OCI-M2 (cell line): ENCODE measurements around the gene METTL1.

Experiments
- DNase-seq: peaks from one replicate; lab custom pipeline; 2025; ENCODE audit not compliant: unreplicated experiment; lab: John Stamatoyannopoulos, UW

METTL1 gene

GRCh38 chr12:57769594-57769993, 2.3 kb downstream of the METTL1 start:
- DNase-seq: no peak

DNA sequence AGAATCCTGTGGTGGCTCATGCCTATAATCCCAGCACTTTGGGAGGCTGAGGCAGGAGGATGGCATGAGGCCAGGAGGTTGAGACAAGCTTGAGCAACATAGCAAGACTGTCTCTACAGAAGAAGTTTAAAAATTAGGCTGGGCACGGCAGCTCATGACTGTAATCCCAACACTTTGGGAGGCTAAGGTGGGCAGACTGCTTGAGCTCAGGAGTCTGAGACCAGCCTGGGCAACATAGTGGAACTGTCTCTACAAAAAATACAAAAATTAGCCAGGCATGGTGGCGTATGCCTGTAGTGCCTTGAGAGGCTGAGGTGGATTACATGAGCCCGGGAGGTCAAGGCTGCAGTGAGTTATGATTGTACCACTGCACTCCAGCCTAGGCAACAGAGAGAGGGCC, 4.0 kb downstream of the METTL1 start:
- DNase-seq: no peak

DNA sequence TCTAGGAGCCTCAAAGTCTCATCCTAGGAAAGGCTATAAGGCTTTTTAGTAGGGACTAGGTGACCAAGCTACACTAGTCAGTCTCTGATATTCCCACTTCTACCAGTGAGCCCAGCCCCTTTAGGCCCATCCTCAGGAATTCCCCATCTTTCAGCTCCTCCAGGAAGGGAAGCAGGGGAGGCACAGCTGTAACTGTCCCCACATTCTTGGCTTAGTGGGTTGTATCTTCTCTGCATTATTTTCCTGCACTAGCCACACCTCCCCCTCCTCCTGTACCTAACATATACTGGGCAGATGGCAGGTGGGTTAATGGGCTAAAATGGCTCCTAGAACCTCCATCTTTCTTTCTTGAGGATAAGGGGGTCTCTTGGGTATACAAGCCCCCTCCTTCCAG, 4.6 kb downstream of the METTL1 start:
- no peak for DNase-seq

DNA sequence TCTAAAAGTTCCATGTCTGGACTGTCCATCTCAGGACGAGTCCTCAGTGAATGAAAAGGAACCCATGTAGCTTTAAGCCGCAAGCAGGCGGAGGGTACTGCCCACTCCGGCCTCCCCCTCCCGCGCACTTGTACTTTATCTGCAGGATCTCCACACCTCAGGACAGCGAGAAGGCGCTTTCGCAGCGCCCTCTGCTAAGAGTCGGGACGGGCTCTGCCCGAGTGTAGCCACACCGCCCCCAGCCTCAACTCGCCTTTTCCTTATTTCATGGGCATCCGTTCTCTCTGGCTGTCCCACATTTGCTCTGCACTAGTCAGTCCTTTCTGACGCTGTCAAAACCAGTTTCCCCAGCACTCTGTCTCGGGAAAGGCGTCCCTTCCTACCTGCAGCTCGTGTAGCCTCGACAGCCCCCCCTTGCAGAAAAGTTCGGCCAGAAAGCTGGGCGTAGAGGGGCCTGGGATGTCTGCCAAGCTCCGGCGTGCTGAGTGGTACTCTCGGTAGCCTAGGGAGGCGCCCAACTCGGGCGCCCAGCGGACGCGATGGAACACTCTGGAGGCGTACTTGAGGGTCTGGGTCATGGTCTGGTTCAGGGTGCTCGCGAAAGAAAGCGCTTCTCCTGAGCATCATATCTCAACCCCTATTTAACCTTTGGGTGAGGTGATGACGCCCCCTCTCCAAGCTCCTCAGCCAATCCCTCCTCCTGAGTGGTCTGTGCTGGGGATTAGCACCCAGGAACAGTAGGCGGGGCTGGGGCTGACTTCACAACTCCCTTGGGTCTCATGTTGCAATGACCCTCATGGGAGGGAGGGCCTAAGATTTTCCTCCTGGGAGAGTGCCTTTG, 5.2 kb downstream of the METTL1 start, which contains the start of gene CYP27B1:
Gene CYP27B1 (minus strand): TSS at position 615 of the 841 bp plus-strand sequence. CDS start 37 bp downstream, at position 578.
- no peak for DNase-seq

GRCh38 chr12:57765698-57766463, 6.0 kb downstream of the METTL1 start:
- DNase-seq: no peak

- DNase-seq: no peak
Observed at GRCh38 chr12:57765003-57765697, 6.8 kb downstream of the METTL1 start.

GRCh38 chr12:57764662-57765002, 7.3 kb downstream of the METTL1 start:
- DNase-seq: no peak

GRCh38 chr12:57763881-57764661, 7.8 kb downstream of the METTL1 start:
- no peak for DNase-seq

DNA sequence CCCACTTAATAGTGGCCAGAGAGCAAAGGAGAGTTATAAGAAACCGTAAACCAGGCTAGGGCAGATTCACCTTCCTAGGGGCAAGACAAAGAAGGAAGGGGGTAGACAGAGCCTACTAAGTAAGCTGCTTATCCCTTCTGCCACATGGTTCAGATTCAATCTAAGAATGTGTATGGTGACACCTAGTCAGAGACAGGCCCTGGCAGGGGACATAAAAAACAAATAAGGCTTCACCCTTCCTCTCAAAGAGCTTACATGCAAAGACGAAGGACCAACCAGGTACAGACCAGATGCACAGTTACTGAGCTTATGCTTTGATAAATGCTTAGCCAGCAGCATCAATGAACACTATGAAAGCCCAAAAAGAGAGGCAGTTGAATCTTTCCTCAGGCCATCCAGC, 9.4 kb downstream of the METTL1 start:
- no peak for DNase-seq

GRCh38 chr12:57761391-57761998, 10.4 kb downstream of the METTL1 start:
- DNase-seq: no peak

- no peak for DNase-seq
Observed at GRCh38 chr12:57760347-57760982, 11.4 kb downstream of the METTL1 start.

DNA sequence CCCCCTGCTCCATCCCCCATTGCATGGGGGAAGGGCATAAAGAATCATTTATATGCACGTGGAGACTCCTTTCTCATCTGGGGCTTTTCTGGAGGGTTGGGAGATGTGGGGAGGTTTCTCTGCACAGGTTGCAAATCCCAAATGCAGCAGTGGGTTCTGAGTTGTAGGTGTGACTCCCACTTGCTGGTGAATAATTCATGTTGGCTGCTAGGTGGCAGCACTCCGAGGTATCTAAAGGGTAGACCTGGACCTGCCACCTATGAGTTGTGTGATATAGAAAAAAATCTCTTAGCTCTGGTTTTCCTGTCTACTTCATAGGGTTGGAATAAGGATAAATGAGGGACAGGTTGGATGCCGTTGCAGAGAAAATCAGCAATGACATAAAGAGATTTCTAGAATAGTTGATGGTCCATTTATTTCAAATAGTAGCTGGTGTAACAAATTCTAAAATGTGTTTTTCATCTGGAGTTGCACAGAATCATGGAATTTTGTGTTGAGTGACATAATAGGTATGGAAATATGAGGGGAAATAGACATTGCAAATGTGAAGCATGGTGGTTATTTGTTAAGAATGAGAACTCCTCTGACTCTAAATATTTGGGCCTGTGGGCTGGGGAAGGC, 12.4 kb downstream of the METTL1 start:
- DNase-seq: no peak

GRCh38 chr12:57758552-57759359, 13.1 kb downstream of the METTL1 start:
- DNase-seq: no peak

- no peak for DNase-seq
Observed at GRCh38 chr12:57757771-57758170, 14.1 kb downstream of the METTL1 start.

DNA sequence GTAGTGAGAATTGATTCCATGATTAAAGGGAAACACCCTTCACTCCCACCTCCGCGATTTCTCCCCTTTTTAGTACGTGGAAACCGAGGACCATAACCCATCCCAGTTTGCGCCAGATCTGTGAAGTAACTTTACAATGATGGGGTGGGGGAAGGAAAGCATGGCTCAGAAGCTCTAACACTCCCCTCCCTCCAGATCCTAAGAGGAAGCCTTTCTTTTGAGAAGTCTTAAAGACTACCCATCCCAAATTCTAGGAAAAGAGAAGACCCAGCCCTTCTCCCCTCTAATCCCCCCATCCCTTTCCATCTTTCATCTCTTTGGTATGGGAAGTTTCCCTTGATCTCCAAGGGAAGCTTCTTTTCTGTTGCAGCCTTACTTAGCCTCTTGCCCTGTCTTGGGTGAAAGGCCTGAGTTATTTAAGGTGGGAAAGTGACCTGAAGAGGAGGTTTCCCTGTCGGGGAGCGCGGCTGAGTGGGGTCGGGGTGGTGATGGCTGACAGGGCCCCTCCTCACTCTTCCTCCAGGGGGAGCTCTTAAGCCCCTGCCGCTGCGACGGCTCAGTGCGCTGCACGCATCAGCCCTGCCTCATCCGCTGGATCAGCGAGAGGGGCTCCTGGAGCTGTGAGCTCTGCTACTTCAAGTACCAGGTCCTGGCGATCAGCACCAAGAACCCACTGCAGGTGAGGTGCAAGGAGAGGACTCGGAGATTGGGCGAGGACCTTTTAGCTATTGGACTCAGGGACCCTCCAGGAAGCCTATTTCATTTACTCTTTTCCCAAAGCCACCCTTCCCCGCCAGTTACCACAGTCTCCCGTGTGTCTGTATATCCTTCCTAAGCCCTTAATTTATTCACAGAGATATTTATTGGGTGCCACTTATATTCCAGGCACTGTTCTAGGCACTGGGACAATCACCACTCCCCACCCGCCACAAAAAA, 15.2 kb downstream of the METTL1 start:
- no peak for DNase-seq

DNA sequence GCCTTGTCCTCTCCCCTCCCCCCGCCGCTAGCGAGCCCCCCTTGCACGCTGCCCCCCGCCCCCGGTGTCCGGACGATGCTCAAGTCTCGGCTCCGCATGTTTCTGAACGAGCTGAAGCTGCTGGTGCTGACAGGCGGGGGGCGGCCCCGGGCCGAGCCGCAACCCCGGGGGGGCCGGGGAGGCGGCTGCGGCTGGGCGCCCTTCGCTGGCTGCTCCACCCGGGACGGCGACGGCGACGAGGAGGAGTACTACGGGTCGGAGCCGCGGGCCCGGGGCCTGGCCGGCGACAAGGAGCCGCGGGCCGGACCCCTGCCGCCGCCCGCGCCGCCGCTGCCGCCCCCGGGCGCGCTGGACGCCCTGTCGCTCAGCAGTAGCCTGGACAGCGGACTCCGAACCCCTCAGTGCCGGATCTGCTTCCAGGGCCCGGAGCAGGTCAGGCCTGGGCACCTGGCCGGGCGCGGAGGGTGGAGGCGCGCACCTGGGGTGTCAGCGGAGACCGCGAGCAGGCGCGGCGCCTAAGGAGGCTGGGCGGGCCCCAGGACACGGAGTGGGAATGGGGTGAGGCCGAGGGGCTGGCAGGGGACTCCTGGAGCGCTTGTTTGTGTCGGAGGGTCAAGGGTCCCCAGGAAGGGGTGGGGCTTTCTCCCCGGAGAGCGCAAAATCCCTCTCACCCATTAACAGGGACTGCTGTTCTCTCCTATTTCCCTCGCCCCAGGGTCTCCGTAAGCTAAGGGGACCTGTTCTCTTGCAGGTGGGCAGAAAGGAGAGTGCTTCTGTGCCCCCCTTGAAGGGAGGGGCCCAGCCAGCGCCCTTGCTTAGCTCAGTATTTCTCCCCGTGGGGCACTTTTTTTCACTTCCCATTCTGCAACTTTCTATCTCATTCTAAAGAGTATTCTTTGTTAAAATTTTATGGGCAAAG, 16.2 kb downstream of the METTL1 start:
- DNase-seq: no peak

DNA sequence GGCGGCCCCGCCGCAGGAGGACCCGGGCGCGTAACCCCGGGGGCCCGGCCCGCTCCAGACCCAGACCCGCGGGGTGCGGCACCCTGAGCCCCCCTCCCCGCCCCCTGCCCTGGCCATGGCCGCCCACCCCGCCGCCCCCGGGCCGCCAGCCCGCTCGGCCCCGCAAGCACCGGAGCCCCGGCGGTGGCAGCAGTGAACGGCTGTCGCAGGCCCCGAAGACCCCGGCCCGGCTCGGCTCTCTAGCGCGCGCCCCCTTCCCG, 16.8 kb downstream of the METTL1 start:
- DNase-seq: no peak
